ENCODE results near the gene RAB5A.
"Not testable (repeated sequence)": the region's sequence is repeated elsewhere in the genome, so short reads cannot be mapped to it uniquely, and the experiment has no call there.

RAB5A gene

DNA sequence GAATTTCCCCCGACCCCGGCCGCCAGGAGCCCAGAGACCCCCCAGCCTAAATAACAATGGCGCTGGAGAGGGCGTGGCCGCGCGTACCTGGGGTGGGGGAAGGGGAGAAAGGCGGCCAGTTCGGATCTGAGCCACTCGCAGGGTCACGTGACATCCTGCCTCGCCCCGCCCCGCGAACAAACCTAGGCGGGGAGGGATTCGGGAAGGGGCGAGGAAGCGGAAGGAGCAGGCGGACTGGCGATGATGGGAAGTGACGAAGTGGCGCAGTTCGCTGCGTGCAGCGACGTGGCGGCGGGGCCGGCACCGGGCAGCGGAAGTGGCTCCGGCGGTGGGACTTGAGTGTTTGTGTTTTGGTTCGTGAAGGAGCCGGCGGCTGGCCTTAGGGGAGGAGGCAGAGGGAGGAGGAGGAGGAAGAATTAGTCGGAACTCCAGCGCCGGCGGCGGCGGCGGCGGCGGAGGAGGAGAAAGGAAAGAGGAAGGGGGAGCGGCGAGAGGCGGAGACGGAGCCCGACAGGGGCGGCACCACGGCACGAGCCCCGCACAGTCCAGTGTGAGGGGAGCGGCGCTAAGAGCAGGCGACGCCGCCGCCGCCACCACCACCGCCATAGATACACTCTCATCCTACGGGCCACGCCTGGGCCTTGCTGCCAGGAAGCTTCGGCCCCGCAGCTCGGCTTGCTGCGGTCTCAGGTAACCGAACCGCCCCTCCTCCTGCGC lies at the start of gene RAB5A:
Gene RAB5A, plus strand, starts transcription at position 266 of the 717 bp plus-strand sequence. CDS start 3,802 bp downstream, outside the sequence.
- peak; percentile 99 for DNase-seq

GRCh38 chr3:19898721-19899120 lies 48.2 kb upstream of the RAB5A start:
- peak; percentile 41 for DNase-seq

GRCh38 chr3:19899264-19899663 lies 47.6 kb upstream of the RAB5A start:
- DNase-seq = no peak

GRCh38 chr3:19899833-19900232 lies 47.1 kb upstream of the RAB5A start:
- not testable (repeated sequence) for DNase-seq

GRCh38 chr3:19901337-19901736 lies 45.6 kb upstream of the RAB5A start:
- DNase-seq = no peak

DNA sequence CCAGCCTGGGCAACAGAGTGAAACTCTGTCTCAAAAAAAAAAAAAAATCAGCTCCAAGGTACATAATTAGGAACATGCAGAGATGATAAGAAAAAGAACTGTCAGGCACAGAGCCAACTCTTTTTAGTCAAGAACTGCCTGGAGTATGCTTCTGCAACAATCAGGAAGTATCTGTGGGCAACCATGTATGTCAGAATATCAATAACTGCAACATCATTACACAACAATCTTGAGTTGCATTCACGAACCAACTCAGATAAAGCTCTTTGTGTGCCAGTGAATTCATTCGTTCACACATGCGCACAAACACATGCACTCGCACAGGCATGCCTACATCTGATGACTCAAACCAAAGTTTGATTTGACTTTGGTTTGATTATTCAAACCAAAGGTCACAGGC lies 45.0 kb upstream of the RAB5A start:
- no peak for DNase-seq

- no peak for DNase-seq
These were observed 43.2 kb upstream of the RAB5A start for GRCh38 chr3:19903649-19904048.

DNA sequence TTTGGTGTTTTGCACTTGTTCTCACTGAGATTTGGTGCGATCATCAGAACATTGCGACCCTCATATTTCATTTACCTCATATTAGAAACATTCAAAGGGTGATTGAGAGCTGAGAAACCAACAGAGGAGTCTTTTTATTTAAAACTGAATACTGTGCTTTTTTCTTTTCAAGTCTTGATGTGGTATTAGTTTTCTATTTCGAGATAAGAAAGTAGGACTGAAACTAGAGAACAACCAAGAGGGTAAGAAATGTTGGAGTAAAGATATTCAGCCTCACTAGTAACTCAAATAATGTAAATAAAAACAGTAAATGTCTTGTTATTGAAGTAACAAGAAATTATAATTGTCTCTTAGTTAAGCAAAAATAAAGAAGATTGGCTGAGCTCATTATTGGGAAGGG lies 39.4 kb upstream of the RAB5A start:
- DNase-seq = no peak

DNA sequence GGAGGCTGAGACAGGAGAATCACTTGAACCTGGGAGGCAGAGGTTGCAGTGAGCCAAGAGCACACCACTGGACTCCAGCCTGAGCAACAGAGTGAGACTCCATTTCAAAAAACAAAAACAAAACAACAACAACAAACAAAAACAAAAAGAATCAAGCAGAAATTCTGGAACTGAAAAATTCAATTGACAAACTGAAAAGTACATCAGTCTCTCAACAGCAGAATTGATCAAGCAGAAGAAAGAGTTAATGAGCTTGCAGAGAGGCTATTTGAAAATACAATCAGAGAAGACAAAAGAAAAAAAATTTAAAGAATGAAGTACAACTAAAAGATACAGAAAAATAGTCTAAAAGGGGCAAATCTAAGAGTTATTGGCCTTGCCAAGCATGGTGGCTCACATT lies 35.4 kb upstream of the RAB5A start:
- no peak for DNase-seq

DNA sequence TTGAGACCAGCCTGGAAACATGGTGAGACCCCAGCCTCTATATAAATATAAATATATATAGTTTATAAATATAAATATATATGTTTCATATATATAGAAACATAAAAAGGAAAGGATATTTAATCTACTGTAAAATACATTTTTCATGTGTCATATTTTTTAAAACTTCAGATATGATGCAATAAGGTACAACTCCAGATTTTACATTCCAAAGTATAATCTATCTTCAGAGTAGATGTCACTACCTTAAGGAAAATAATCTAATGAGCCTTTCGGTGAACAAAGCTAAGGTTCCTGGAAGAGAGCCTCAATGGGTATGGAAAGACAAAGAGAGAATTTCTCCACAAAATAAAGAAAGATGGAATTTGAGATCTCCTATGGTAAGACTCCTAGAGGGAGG lies 29.7 kb upstream of the RAB5A start:
- DNase-seq = no peak

DNA sequence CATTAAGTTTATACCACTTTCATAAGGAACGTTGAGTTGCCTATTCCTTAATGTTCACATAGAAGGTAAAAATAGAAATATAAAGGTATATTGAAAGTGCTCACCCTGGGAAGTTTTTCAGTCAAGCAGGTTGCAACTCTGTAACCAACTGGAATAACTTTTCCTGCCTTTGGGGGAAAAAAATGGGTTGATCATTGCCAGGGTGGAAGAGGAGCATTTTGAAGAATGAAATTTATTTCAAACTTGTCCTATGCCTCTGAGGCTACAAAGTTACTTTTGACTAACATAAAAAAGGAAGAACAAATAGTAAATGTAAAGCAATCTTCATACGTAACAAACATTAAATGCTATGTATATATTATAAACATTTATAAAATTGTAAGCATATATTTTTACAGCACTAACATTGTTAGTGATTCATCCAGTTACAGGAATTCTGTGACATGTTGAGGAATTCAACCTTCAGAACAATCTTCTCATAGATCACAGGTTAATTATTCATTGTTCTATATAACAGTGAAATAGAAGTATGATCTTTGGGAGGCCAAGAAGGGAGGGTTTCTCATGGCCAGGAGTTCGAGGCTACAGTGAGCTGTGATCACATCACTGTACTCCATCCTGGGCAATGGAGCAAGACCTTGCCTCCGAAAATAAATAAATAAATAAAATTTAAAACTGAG lies 26.4 kb upstream of the RAB5A start:
- no peak for DNase-seq

DNA sequence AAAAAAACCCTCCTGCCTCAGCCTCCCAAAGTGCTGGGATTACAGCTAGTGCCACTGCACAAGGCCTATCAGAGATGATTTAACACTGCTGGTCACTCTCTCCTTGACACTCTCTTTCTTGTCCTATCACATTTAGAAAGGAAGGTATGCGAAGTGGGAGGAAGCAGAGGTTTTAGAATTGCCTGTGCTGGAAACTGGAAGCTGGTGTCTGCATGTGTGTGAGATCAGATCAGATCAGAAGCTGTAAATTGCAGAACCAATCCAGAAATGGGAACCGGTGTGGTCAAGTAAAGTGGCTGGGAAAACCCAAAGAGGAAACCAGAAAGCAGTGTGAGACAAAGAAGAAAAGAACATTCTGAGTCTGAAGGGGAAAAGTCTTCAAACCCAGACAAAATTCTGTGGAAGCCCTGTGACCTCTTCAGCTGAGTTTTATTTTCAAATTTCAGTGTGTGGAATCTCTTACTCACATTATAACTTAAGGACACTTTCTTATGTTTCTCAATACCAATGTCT lies 15.7 kb upstream of the RAB5A start:
- DNase-seq = no peak

DNA sequence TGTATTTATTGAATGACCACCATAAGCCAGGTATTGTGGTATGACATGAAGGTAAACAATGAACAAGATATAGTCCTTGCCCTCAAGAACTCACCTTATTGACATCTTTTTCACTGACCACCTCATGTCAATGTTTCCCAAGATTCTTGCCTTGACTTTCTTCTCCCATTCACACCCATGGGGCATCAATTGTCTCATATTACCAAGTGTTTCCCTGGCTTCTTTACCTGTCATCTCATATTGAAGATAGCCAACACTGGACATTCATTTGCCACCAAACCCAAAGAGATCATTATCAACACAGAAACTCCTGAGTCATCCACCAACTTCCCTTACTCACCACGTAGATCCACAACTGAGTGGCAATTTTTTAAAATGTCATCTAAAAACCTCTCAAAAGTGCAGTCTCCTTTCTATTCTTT lies 15.1 kb upstream of the RAB5A start:
- DNase-seq = no peak

DNA sequence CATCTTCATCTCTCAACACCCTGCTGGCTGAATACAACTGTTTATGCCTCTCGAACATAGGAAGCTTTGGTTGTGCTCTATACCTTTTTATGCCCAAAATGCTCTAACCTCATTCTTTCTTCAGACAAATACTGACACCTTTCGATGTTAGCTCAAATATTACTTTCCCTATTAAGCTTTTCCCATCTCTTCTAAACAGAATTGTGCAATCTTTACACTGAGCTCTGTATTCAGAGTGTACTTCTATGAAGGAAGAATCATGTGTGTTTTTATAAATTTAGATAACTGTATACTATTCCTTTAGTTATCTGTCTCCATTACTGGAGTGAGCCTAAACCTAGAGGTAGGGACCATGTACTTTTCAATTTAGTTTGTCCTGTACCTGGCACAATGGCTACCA lies 14.5 kb upstream of the RAB5A start:
- no peak for DNase-seq

DNA sequence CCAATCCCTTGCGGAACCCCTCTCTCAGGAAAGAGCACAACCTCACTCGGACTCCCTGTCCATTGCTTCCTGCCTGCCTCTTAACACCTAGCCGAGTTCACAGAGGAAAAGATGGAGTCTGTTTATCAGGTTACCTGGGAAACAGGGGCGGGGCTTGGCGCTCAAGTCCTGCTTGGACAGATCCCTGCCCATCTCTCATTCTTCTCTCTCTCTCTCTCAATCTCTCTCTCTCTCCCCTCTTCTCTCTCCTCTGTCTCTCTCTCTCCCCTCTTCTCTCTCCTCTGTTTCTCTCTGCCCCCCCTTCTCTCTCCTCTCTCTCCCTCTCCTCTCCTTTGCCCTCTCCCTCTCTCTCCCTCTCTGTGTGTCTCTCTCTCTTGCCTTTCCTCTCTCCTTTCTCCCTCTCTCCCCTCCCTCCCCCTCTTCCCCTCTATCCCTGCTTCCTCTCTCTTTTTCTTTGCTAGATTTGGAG lies 12.8 kb upstream of the RAB5A start, which contains the start of gene EFHB:
Gene EFHB, minus strand, starts transcription at position 120 of the 469 bp plus-strand sequence. CDS start 199 bp downstream, outside the sequence.
- no peak for DNase-seq

GRCh38 chr3:19937459-19938294 lies 9.2 kb upstream of the RAB5A start:
- DNase-seq = no peak

DNA sequence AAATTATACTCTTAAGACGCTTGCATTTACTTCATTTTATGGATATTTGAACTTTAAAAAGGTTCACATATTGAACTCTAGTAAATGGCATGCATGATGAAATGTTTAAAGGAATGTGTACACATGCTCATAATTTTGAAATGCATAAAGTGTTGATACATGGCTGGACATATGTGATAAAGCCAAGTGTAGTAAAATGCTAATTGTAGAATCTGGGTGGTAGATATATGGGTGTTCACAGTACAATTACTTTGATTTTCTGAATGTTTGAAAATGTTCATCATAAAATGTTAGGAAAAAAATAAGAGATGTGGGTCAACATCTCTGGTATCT lies 8.6 kb upstream of the RAB5A start:
- no peak for DNase-seq

DNA sequence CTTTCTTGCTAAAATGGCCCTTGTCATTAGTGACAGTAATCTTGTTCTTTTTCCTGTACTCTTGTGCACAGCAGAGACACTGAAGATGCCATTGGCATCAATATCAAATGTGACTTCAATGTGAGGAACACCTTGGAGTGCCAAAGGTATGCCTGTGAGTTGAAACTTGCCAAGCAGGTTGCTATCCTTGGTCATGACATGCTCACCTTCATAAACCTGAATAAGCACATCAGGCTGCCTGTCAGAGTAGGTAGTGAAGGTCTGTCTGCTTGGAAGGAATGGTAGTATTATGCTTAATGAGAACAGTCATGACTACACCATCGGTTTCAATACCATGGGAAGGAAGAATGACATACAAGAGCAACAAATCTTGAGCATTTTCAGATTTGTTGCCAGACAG lies 6.3 kb upstream of the RAB5A start:
- DNase-seq = no peak

- no peak for DNase-seq
These were observed 1.4 kb upstream of the RAB5A start for GRCh38 chr3:19945534-19945933.

- no peak for DNase-seq
These were observed 697 bp upstream of the RAB5A start for GRCh38 chr3:19945969-19946831.

DNA sequence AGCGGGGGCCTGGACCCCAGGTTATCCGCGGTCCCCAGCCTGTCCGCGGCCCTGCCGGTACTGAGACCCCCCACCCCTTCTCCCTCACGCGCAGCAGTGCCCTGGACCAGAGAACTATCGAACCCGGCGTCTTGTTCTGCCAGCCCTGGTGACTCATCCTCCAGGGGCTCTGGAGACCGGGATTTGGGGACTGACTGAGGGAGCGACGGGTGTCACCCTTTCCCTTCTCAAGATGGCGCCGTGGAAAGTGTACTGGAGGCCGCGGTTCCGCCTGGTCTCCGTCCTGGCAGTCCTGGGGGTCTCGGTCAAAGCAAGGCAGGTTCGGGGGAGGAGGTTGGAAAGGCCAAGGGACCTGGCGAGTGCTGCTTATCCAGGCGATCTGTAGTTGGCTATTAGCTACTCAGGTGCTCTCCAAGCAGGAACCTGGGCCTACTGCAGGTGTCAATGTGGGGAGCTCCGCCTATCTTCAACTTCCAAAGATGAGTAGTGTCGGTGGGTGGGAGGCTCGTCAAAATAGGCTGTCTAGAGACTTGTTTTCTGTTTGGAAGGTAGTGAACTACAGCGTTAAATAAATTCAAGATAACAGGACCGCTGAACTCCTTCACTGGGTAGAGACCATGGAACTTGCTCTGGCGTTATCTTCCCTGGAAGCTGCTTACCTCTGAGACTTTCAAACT lies 790 bp downstream of the RAB5A start:
- peak; percentile 54 for DNase-seq

DNA sequence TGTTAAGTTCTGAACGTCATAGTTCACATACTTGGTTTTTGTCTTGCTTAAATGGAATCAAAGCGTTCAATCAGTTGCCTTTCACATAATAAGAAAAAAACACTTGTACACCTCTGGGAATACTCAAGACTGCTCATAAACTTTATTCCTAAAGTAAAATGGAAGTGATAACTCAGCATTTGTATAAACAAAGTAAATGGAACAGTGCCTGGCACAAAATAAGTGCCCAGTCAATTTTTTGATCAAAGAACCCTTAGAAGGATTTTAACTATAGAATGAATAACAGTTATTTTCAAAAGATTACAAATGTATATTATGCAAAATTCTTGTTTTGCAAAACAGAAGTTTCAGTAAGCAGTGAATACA lies 1.3 kb downstream of the RAB5A start:
- DNase-seq = no peak

Measured in HCEC 1CT (cell line).